IPS-18c (cell line): Measurements from ENCODE around the gene COL25A1.

Source experiments
- H3K4me3 ChIP-seq: 2 replicates; pipeline ENCODE4 v1.7.0; 2013; ENCODE audit warnings: low read depth, mild to moderate bottlenecking, low read length, moderate library complexity; ENCODE audit not compliant: insufficient read depth
- H3K9me3 ChIP-seq: one replicate; pipeline ENCODE4 v1.6.1; 2013; ENCODE audit warnings: mild to moderate bottlenecking, low read length, moderate library complexity; ENCODE audit not compliant: control insufficient read depth, insufficient read depth

Gene COL25A1

GRCh38 chr4:108793415-108793814, 509.0 kb downstream of the COL25A1 start:
- Histone ChIP-seq H3K9me3 (no peaks in the 10 kb centered on the region), H3K4me3 (no peak overlapping the region)

GRCh38 chr4:108788731-108789130, 513.7 kb downstream of the COL25A1 start:
- Histone ChIP-seq H3K4me3 (no peak overlapping the region), H3K9me3 (no peaks in the 10 kb centered on the region)

GRCh38 chr4:108787724-108788123, 514.7 kb downstream of the COL25A1 start:
- no peak overlapping the region for H3K4me3 ChIP-seq

GRCh38 chr4:108787106-108787505, 515.4 kb downstream of the COL25A1 start:
- Histone ChIP-seq H3K4me3 (no peak overlapping the region), H3K9me3 (no peaks in the 10 kb centered on the region)

More at GRCh38 chr4:108787724-108788123, 514.7 kb downstream of the COL25A1 start:
- no peaks in the 10 kb centered on the region for H3K9me3 ChIP-seq

- Histone ChIP-seq H3K9me3 (no peaks in the 10 kb centered on the region), H3K4me3 (no peak overlapping the region)
Observed at GRCh38 chr4:108786351-108786750, 516.1 kb downstream of the COL25A1 start.

GRCh38 chr4:108783665-108784463, 518.6 kb downstream of the COL25A1 start:
- Histone ChIP-seq H3K9me3 (no peaks in the 10 kb centered on the region), H3K4me3 (no peak overlapping the region)

- no peaks in the 10 kb centered on the region for H3K9me3 ChIP-seq
- H3K4me3 ChIP-seq = no peak overlapping the region
Observed at GRCh38 chr4:108779958-108780357, 522.5 kb downstream of the COL25A1 start.

- Histone ChIP-seq H3K4me3 (no peak overlapping the region), H3K9me3 (no peaks in the 10 kb centered on the region)
Observed at GRCh38 chr4:108777388-108777787, 525.1 kb downstream of the COL25A1 start.

GRCh38 chr4:108775921-108776320, 526.5 kb downstream of the COL25A1 start:
- Histone ChIP-seq H3K9me3 (no peaks in the 10 kb centered on the region), H3K4me3 (no peak overlapping the region)

GRCh38 chr4:108774809-108775530, 527.5 kb downstream of the COL25A1 start:
- H3K4me3 ChIP-seq = no peak overlapping the region

GRCh38 chr4:108772402-108772801, 530.1 kb downstream of the COL25A1 start:
- no peak overlapping the region for H3K4me3 ChIP-seq

More at GRCh38 chr4:108774809-108775530, 527.5 kb downstream of the COL25A1 start:
- no peaks in the 10 kb centered on the region for H3K9me3 ChIP-seq

GRCh38 chr4:108766058-108766457, 536.4 kb downstream of the COL25A1 start:
- no peaks in the 10 kb centered on the region for H3K9me3 ChIP-seq
- H3K4me3 ChIP-seq = no peak overlapping the region

More at GRCh38 chr4:108772402-108772801, 530.1 kb downstream of the COL25A1 start:
- H3K9me3 ChIP-seq = no peaks in the 10 kb centered on the region

- no peak overlapping the region for H3K4me3 ChIP-seq
Observed at GRCh38 chr4:108763986-108764385, 538.5 kb downstream of the COL25A1 start.

GRCh38 chr4:108763226-108763593, 539.2 kb downstream of the COL25A1 start:
- peak overlapping the region; percentile 49; the same call in 1 of the 2 replicates for H3K4me3 ChIP-seq

More at GRCh38 chr4:108763986-108764385, 538.5 kb downstream of the COL25A1 start:
- H3K9me3 ChIP-seq = no peaks in the 10 kb centered on the region

GRCh38 chr4:108762559-108763225, 539.8 kb downstream of the COL25A1 start, which contains the start of gene ETNPPL:
TSS of gene ETNPPL (minus strand) at chr4:108763053. CDS start at chr4:108762898, 155 bp downstream.
- Histone ChIP-seq H3K9me3 (no peaks in the 10 kb centered on the region), H3K4me3 (peak within 1 kb of the TSS; percentile 49)

More at GRCh38 chr4:108763226-108763593, 539.2 kb downstream of the COL25A1 start:
- H3K9me3 ChIP-seq = no peaks in the 10 kb centered on the region
